C4-2B (cell line): ENCODE data around the gene CFAP68.
"Not testable (repeated sequence)": the region's sequence is repeated elsewhere in the genome, so short reads cannot be mapped to it uniquely, and the experiment has no call there.

Experiments used
- ZFX ChIP-seq: fragments of 450-650 bp; IDR thresholded peaks from 2 replicates; pipeline ENCODE4 v1.6.1; 2017
- TF ChIP-seq, protein P1 (sequence below): fragments of 450-650 bp; conservative IDR thresholded peaks from 2 replicates; pipeline ENCODE4 v1.5.1; 2017; ENCODE audit warnings: mild to moderate bottlenecking

DNA sequence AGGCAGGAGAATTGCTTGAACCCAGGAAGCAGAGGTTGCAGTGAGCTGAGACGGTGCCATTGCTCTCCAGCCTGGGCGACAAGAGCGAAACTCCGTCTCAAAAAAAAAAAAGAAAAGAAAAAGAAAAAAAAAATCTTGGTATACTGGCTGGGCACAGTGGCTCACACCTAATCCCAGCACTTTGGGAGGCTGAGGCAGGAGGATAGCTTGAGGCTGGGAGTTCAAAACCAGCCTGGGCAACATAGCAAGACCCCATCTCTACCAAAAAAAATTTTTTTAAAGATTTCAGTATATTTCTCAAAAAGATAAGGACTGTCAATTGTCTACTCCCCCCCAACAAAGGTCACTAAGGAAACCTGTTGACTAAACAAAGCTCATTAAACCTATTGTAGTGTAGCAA, 5.7 kb downstream of the CFAP68 start:
- TF ChIP-seq, protein P1, sequence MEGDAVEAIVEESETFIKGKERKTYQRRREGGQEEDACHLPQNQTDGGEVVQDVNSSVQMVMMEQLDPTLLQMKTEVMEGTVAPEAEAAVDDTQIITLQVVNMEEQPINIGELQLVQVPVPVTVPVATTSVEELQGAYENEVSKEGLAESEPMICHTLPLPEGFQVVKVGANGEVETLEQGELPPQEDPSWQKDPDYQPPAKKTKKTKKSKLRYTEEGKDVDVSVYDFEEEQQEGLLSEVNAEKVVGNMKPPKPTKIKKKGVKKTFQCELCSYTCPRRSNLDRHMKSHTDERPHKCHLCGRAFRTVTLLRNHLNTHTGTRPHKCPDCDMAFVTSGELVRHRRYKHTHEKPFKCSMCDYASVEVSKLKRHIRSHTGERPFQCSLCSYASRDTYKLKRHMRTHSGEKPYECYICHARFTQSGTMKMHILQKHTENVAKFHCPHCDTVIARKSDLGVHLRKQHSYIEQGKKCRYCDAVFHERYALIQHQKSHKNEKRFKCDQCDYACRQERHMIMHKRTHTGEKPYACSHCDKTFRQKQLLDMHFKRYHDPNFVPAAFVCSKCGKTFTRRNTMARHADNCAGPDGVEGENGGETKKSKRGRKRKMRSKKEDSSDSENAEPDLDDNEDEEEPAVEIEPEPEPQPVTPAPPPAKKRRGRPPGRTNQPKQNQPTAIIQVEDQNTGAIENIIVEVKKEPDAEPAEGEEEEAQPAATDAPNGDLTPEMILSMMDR = not testable (repeated sequence)
- not testable (repeated sequence) for TF ChIP-seq ZFX
